ENCODE results near the gene DCAF7. TPM values are rescaled to one million over a fixed set of nuclear protein-coding genes. Genes with fewer than 3 reads are reported as not detected.

Gene DCAF7
- total and polyA plus RNA-seq, 7 experiments from 2014 or later, result 26.0 to 128 (median 70.0) TPM

DNA sequence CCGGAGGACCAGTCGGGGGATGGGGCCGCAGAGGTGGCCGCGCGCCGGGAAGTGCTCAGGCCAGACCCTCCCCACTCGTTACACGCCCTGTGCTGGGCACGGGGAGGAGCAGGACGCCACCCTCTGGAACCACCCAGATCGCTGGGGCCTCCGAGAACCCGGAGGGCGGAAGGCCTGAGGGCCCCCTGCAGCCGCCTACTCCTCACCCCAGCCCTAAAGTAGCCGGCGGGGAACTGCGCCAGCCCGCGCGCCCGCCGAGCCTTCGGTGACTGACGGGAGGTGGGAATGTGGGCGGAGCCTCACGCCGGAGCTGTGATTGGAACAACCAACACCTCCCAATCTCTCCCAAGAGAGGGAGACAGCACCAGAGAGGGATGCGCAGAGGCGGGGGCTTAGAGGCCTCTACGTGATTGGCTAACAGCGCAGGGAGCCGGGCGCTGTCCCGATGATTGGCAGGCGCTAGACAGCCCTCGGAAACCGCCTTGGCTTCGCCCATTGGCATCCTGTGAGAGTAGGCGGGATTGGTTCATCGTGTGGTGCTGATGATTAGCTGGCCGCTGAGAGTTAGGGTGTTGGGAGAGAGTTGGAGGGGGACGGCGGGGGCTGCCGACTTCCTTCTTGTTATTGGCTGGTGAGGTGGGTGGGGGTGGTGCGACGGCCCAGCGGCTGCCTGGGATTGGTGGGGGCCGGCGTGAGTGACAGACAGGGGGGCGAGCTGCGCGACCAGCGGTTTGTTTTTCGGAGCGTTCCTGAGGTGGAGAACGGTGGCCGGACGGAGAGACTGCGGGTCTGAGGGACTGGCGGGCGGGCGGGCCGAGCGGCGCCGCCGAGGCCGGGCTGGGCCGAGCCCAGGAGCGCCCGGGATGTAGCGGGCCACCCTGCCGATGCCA is 71.7 kb downstream of the DCAF7 start, which contains the start of gene MAP3K3:
Gene MAP3K3, plus strand, starts transcription at position 734 of the 890 bp plus-strand sequence. CDS start 343 bp downstream, outside the sequence.
- H3K36me3 Mint-ChIP-seq, result no peaks in the 10 kb centered on the region
- CTCF ChIA-PET, result interaction anchor here (0.8 to 1.9 kb wide), 5 partner anchors 9 to 196 kb away, joined by 3 to 8 read pairs (median 5); no protein-coding TSS in a partner anchor

GRCh38 chr17:63622574-63623390 is 72.5 kb downstream of the DCAF7 start:
- H3K27ac Mint-ChIP-seq, result peak overlapping the region; percentile 83 to 96 (median 91)
- Histone ChIP-seq H3K9me3 (ENCODE audit: control insufficient read depth in 2 of 3, low read length in 3 of 3) (no peaks in the 10 kb centered on the region), H3K36me3 (ENCODE audit: control insufficient read depth in 2 of 3, insufficient read depth in 3 of 3, low read length in 3 of 3) (peaks cover 0 to 4% (median 0%) of the 10 kb centered on the region in 3 experiments), H3K4me3 (ENCODE audit: low read length) (peak overlapping the region; percentile 82), H3K4me1 (ENCODE audit: control insufficient read depth in 2 of 2, insufficient read depth in 2 of 2, low read length in 2 of 2) (peaks cover 23 to 33% of the 10 kb centered on the region in 2 donors), H3K27me3 (ENCODE audit: control insufficient read depth in 2 of 2, insufficient read depth in 2 of 2, low read length in 2 of 2) (no peaks in the 10 kb centered on the region), H3K27ac (ENCODE audit: low read depth, low read length) (peak overlapping the region; percentile 75)
- no peaks in the 10 kb centered on the region for H3K9me3 Mint-ChIP-seq
- intact Hi-C loops (cut with micrococcal nuclease), result loop anchor here (1.0 to 10.0 kb wide), 16 partner anchors 10 to 920 kb away; partner anchors contain the start of genes CCDC47 (in 2 of the 2), DCAF7 (in 2 of the 2), FTSJ3 (in 2 of the 2) and PSMC5 (in 2 of the 2)
- ChIA-PET POLR2A (interaction anchor here (0.9 to 8.7 kb wide), 22 partner anchors 8 to 226 kb away, joined by 3 to 99 read pairs (median 6); partner anchors contain the start of genes CCDC47, DDX42, LIMD2 and TACO1), CTCF (interaction anchor here (1.5 to 1.9 kb wide), 3 partner anchors 10 to 197 kb away, joined by 5 to 8 read pairs (median 6); no protein-coding TSS in a partner anchor)
- H3K4me1 Mint-ChIP-seq, result peaks cover 37 to 53% (median 51%) of the 10 kb centered on the region in 7 donors
- ATAC-seq (peak; percentile 36), DNase-seq (peak in 7 of 9 donors; percentile 27 to 74 (median 38))
- peak overlapping the region; percentile 96 to 100 (median 99) for H3K4me3 Mint-ChIP-seq
- no peaks in the 10 kb centered on the region for H3K36me3 Mint-ChIP-seq
- peaks cover 0 to 10% (median 0%) of the 10 kb centered on the region in 5 donors for H3K27me3 Mint-ChIP-seq

More for the DNA sequence above, 71.7 kb downstream of the DCAF7 start, which contains the start of gene MAP3K3:
- no peaks in the 10 kb centered on the region for H3K9me3 ChIP-seq (ENCODE audit: control insufficient read depth in 2 of 3, low read length in 3 of 3)
- Mint-ChIP-seq H3K4me3 (peak within 1 kb of the TSS; percentile 96 to 100 (median 99)), H3K9me3 (no peaks in the 10 kb centered on the region), H3K27ac (peak within 1 kb of the TSS; percentile 83 to 97 (median 95)), H3K27me3 (peaks cover 0 to 12% (median 0%) of the 10 kb centered on the region in 5 donors), H3K4me1 (peaks cover 34 to 48% (median 42%) of the 10 kb centered on the region in 7 donors)
- H3K36me3 ChIP-seq (ENCODE audit: control insufficient read depth in 2 of 3, insufficient read depth in 3 of 3, low read length in 3 of 3), result peaks cover 0 to 4% (median 0%) of the 10 kb centered on the region in 3 experiments
- peaks cover 21 to 31% of the 10 kb centered on the region in 2 donors for H3K4me1 ChIP-seq (ENCODE audit: control insufficient read depth in 2 of 2, insufficient read depth in 2 of 2, low read length in 2 of 2)
- peaks cover 0 to 3% of the 10 kb centered on the region in 2 donors for H3K27me3 ChIP-seq (ENCODE audit: control insufficient read depth in 2 of 2, insufficient read depth in 2 of 2, low read length in 2 of 2)
- intact Hi-C loops (cut with micrococcal nuclease), result loop anchor here (1.0 to 10.0 kb wide), 16 partner anchors 10 to 920 kb away; partner anchors contain the start of genes CCDC47 (in 2 of the 2), DCAF7 (in 2 of the 2), FTSJ3 (in 2 of the 2) and PSMC5 (in 2 of the 2)
- POLR2A ChIA-PET, result interaction anchor here (0.6 to 8.7 kb wide), 24 partner anchors 9 to 1713 kb away, joined by 3 to 99 read pairs (median 5); partner anchors contain the start of genes CCDC47, DDX42, LIMD2 and TACO1
- DNase-seq (peak; percentile 79 to 99 (median 98)), ATAC-seq (peak; percentile 93)
- H3K4me3 ChIP-seq (ENCODE audit: low read length), result peak within 1 kb of the TSS; percentile 82
- H3K27ac ChIP-seq (ENCODE audit: low read depth, low read length), result peak within 1 kb of the TSS; percentile 75

- Mint-ChIP-seq H3K27ac (peak overlapping the region in 8 of 9 donors; percentile 83 to 96 (median 90)), H3K36me3 (no peaks in the 10 kb centered on the region), H3K4me3 (peak overlapping the region; percentile 96 to 100 (median 99)), H3K9me3 (no peaks in the 10 kb centered on the region), H3K27me3 (peaks cover 0 to 2% (median 0%) of the 10 kb centered on the region in 5 donors), H3K4me1 (peaks cover 37 to 60% (median 54%) of the 10 kb centered on the region in 7 donors)
- intact Hi-C loops (cut with micrococcal nuclease), result loop anchor here in 1 of 2 donors (2.0 to 10.0 kb wide), 5 partner anchors 203 to 922 kb away; partner anchors contain the start of genes CEP95, DDX5, FTSJ3 and PSMC5
- H3K9me3 ChIP-seq (ENCODE audit: control insufficient read depth in 2 of 3, low read length in 3 of 3), result no peaks in the 10 kb centered on the region
- ChIA-PET POLR2A (interaction anchor here (0.7 to 8.7 kb wide), 11 partner anchors 11 to 150 kb away, joined by 3 to 99 read pairs (median 4); partner anchors contain the start of genes CCDC47 and DDX42), CTCF (interaction anchor here (0.6 to 0.8 kb wide), 2 partner anchors 9 to 12 kb away, joined by 3 to 4 read pairs; no protein-coding TSS in a partner anchor)
- peak overlapping the region; percentile 64 for H3K27ac ChIP-seq (ENCODE audit: low read depth, low read length)
- H3K36me3 ChIP-seq (ENCODE audit: control insufficient read depth in 2 of 3, insufficient read depth in 3 of 3, low read length in 3 of 3), result peaks cover 0 to 4% (median 0%) of the 10 kb centered on the region in 3 experiments
- peak overlapping the region; percentile 64 for H3K4me3 ChIP-seq (ENCODE audit: low read length)
- no peak for ATAC-seq
- DNase-seq, result no peak
- peaks cover 23 to 33% of the 10 kb centered on the region in 2 donors for H3K4me1 ChIP-seq (ENCODE audit: control insufficient read depth in 2 of 2, insufficient read depth in 2 of 2, low read length in 2 of 2)
- no peaks in the 10 kb centered on the region for H3K27me3 ChIP-seq (ENCODE audit: control insufficient read depth in 2 of 2, insufficient read depth in 2 of 2, low read length in 2 of 2)
Measured at GRCh38 chr17:63623786-63624530, 73.7 kb downstream of the DCAF7 start.

DNA sequence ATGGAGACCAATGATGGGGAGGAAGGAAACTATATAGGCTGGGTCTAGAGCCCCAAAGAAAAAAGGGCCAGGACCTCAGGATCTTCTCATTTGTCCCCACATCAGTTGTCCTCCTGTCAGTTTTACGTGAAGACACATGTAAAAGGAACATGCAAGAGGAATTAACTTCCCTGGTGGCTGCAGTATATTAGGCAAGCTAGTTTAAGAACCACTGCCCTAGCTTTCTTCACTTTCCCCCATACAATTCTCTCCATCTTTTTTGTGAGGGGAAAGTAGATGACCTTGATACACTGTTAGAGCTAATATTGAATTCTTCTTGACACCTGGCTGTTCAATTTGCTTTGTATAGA is 74.2 kb downstream of the DCAF7 start:
- ChIA-PET POLR2A (interaction anchor here (0.7 to 8.7 kb wide), 7 partner anchors 11 to 149 kb away, joined by 3 to 99 read pairs (median 4); partner anchors contain the start of genes CCDC47 and DDX42), CTCF (interaction anchor here (0.8 kb wide), 1 partner anchor 10 kb away, joined by 4 read pairs; no protein-coding TSS in a partner anchor)
- Histone ChIP-seq H3K4me1 (ENCODE audit: control insufficient read depth in 2 of 2, insufficient read depth in 2 of 2, low read length in 2 of 2) (peaks cover 23 to 33% of the 10 kb centered on the region in 2 donors), H3K27ac (ENCODE audit: low read depth, low read length) (peak overlapping the region; percentile 33), H3K27me3 (ENCODE audit: control insufficient read depth in 2 of 2, insufficient read depth in 2 of 2, low read length in 2 of 2) (no peaks in the 10 kb centered on the region), H3K9me3 (ENCODE audit: control insufficient read depth in 2 of 3, low read length in 3 of 3) (no peaks in the 10 kb centered on the region), H3K36me3 (ENCODE audit: control insufficient read depth in 2 of 3, insufficient read depth in 3 of 3, low read length in 3 of 3) (peaks cover 0 to 8% (median 0%) of the 10 kb centered on the region in 3 experiments), H3K4me3 (ENCODE audit: low read length) (no peak overlapping the region)
- Mint-ChIP-seq H3K36me3 (no peaks in the 10 kb centered on the region), H3K9me3 (no peaks in the 10 kb centered on the region), H3K4me3 (peak overlapping the region; percentile 68 to 99 (median 98)), H3K27me3 (no peaks in the 10 kb centered on the region), H3K27ac (peak overlapping the region in 1 of 9 donors; percentile 56), H3K4me1 (peaks cover 37 to 63% (median 54%) of the 10 kb centered on the region in 7 donors)
- ATAC-seq, result no peak
- no peak for DNase-seq
- intact Hi-C loops (cut with micrococcal nuclease), result loop anchor here in 1 of 2 donors (5.0 to 10.0 kb wide), 4 partner anchors 203 to 922 kb away; partner anchors contain the start of genes FTSJ3, PSMC5 and TANC2

- H3K36me3 ChIP-seq (ENCODE audit: control insufficient read depth in 2 of 3, insufficient read depth in 3 of 3, low read length in 3 of 3), result peaks cover 0 to 7% (median 0%) of the 10 kb centered on the region in 3 experiments
- Mint-ChIP-seq H3K27me3 (no peaks in the 10 kb centered on the region), H3K27ac (peak overlapping the region in 1 of 9 donors; percentile 29), H3K4me3 (peak overlapping the region in 6 of 10 donors; percentile 2 to 49 (median 26)), H3K36me3 (no peaks in the 10 kb centered on the region), H3K4me1 (peaks cover 35 to 76% (median 57%) of the 10 kb centered on the region in 7 donors), H3K9me3 (no peaks in the 10 kb centered on the region)
- intact Hi-C loops (cut with micrococcal nuclease), result loop anchor here in 1 of 2 donors (10.0 kb wide), 1 partner anchor 518 kb away; no protein-coding TSS in a partner anchor
- H3K4me1 ChIP-seq (ENCODE audit: control insufficient read depth in 2 of 2, insufficient read depth in 2 of 2, low read length in 2 of 2), result peaks cover 17 to 33% of the 10 kb centered on the region in 2 donors
- ATAC-seq (no peak), DNase-seq (no peak)
- no peaks in the 10 kb centered on the region for H3K9me3 ChIP-seq (ENCODE audit: control insufficient read depth in 2 of 3, low read length in 3 of 3)
- ChIA-PET CTCF (interaction anchor here (0.5 to 1.3 kb wide), 4 partner anchors 15 to 84 kb away, joined by 3 to 8 read pairs (median 4); no protein-coding TSS in a partner anchor), POLR2A (interaction anchor here (0.6 to 8.7 kb wide), 5 partner anchors 9 to 147 kb away, joined by 3 to 99 read pairs (median 3); partner anchors contain the start of gene CCDC47)
- H3K27me3 ChIP-seq (ENCODE audit: control insufficient read depth in 2 of 2, insufficient read depth in 2 of 2, low read length in 2 of 2), result no peaks in the 10 kb centered on the region
- no peak overlapping the region for H3K27ac ChIP-seq (ENCODE audit: low read depth, low read length)
- H3K4me3 ChIP-seq (ENCODE audit: low read length), result no peak overlapping the region
Measured at GRCh38 chr17:63626551-63627180, 76.4 kb downstream of the DCAF7 start.
